SK-N-SH (cell line): ENCODE data around the gene DQX1. TPM values are rescaled to one million over a fixed set of nuclear protein-coding genes. Genes with fewer than 3 reads are reported as not detected.

ENCODE experiments used
- CTCF ChIA-PET: fragments of 300-600, 350-600 bp; formaldehyde crosslinking; extraction: SDS; loops from one replicate; lab custom pipeline; 2021; lab: Yijun Ruan, JAX
- POLR2A ChIA-PET: fragments of 350-600 bp; sonication (Branson Sonifier 250); formaldehyde crosslinking; extraction: SDS; loops from one replicate; lab custom pipeline; 2020; ENCODE audit warnings: antibody characterized with exemption, inconsistent platforms; lab: Yijun Ruan, JAX
- DNase-seq: peaks from one replicate; pipeline ENCODE4 v3.0.0; 2012
- H2AFZ ChIP-seq: fragments of 200-600 bp; sonication (generic); 2 replicates; pipeline ENCODE4 v1.8.1; 2016; ENCODE audit warnings: antibody characterized with exemption, mild to moderate bottlenecking, low read depth
- H3F3A ChIP-seq: fragments of 200-600 bp; sonication (generic); replicated peaks from 2 replicates; pipeline ENCODE3; 2016; ENCODE audit warnings: antibody characterized with exemption, mild to moderate bottlenecking; ENCODE audit not compliant: insufficient read depth
- H3K27ac ChIP-seq, 2 experiments: fragments of 200-500 bp in 1 of 2; fragments of 200-600 bp in 1 of 2; sonication (Bioruptor generic) in 1 of 2; sonication (generic), shearing (Covaris generic) in 1 of 2; 2 replicates each; pipeline versions ENCODE4 v1.5.1 to v1.6.1; 2014 to 2016; ENCODE audit warnings: low read depth in 2 of 2, inconsistent platforms in 1 of 2, low read length in 1 of 2, mild to moderate bottlenecking in 1 of 2, mixed read lengths in 1 of 2
- H3K27me3 ChIP-seq: fragments of 200-600 bp; sonication (generic), shearing (Covaris generic); 2 replicates; pipeline ENCODE4 v1.6.1; 2016; ENCODE audit warnings: mixed run types; ENCODE audit not compliant: insufficient read depth
- H3K36me3 ChIP-seq, 2 experiments: fragments of 200-500 bp in 1 of 2; fragments of 200-600 bp in 1 of 2; sonication (Bioruptor generic) in 1 of 2; sonication (generic) in 1 of 2; replicated peaks in 1 of 2; 2 replicates each; pipeline versions ENCODE3 to v1.5.1; 2014 to 2016; ENCODE audit warnings: low read length in 1 of 2, mild to moderate bottlenecking in 1 of 2; ENCODE audit not compliant: insufficient read depth in 2 of 2, control insufficient read depth in 1 of 2
- H3K4me1 ChIP-seq, 2 experiments: fragments of 200-500 bp in 1 of 2; fragments of 200-600 bp in 1 of 2; sonication (Bioruptor generic) in 1 of 2; sonication (generic), shearing (Covaris generic) in 1 of 2; 2 replicates each; pipeline versions ENCODE4 v1.5.1 to v1.6.1; 2014 to 2016; ENCODE audit warnings: low read depth in 1 of 2, low read length in 1 of 2, mixed run types in 1 of 2; ENCODE audit not compliant: insufficient read depth in 2 of 2, control insufficient read depth in 1 of 2
- H3K4me2 ChIP-seq: fragments of 200-600 bp; sonication (generic), shearing (Covaris generic); 2 replicates; pipeline ENCODE4 v1.6.1; 2017; ENCODE audit warnings: mixed run types
- H3K4me3 ChIP-seq, 2 experiments: fragments of 200-500 bp in 1 of 2; fragments of 200-600 bp in 1 of 2; sonication (Bioruptor generic) in 1 of 2; sonication (generic), shearing (Covaris generic) in 1 of 2; 2 replicates each; pipeline versions ENCODE4 v1.5.1 to v1.8.1; 2014 to 2016; ENCODE audit warnings: low read depth in 2 of 2, inconsistent platforms in 1 of 2, low read length in 1 of 2, mild to moderate bottlenecking in 1 of 2, mixed read lengths in 1 of 2, moderate library complexity in 1 of 2
- H3K79me2 ChIP-seq: fragments of 200-600 bp; sonication (generic); 2 replicates; pipeline ENCODE4 v1.8.1; 2017; ENCODE audit warnings: mild to moderate bottlenecking; ENCODE audit not compliant: insufficient read depth
- H3K9ac ChIP-seq: fragments of 200-600 bp; sonication (generic); 2 replicates; pipeline ENCODE4 v1.6.1; 2017; ENCODE audit warnings: mixed run types
- H3K9me2 ChIP-seq: fragments of 200-600 bp; sonication (generic); 2 replicates; pipeline ENCODE4 v1.6.1; 2017; ENCODE audit warnings: mixed run types
- H3K9me3 ChIP-seq: fragments of 200-600 bp; sonication (generic); 2 replicates; pipeline ENCODE4 v1.6.1; 2017; ENCODE audit warnings: mixed run types, mild to moderate bottlenecking, moderate library complexity
- H4K20me1 ChIP-seq: fragments of 200-600 bp; sonication (generic); 2 replicates; pipeline ENCODE4 v1.6.1; 2017; ENCODE audit warnings: mild to moderate bottlenecking, mixed run types; ENCODE audit not compliant: insufficient read depth
- CTCF ChIP-seq: fragments of 200-600 bp; sonication (generic); IDR thresholded peaks from 2 replicates; pipeline ENCODE4 v1.6.1; 2017; ENCODE audit warnings: antibody characterized with exemption, mild to moderate bottlenecking, moderate library complexity
- ELF1 ChIP-seq: IDR thresholded peaks from 2 replicates; pipeline ENCODE4 v1.4.0; 2012
- EZH2phosphoT487 ChIP-seq: fragments of 200-600 bp; sonication (generic); IDR thresholded peaks from 2 replicates; pipeline ENCODE4 v1.6.1; 2017; ENCODE audit warnings: low read depth, mixed run types, mild to moderate bottlenecking, antibody characterized with exemption, moderate library complexity, borderline replicate concordance
- FOSL2 ChIP-seq: IDR thresholded peaks from 2 replicates; pipeline ENCODE4 v1.4.0; 2012; ENCODE audit warnings: low read depth, mild to moderate bottlenecking, moderate library complexity, borderline replicate concordance
- FOXJ3 ChIP-seq: sonication (generic); formaldehyde crosslinking; IDR thresholded peaks from 2 replicates; pipeline ENCODE4 v1.5.1; 2020; ENCODE audit warnings: mild to moderate bottlenecking, missing genetic modification reagents
- GABPA ChIP-seq: IDR thresholded peaks from 2 replicates; pipeline ENCODE4 v1.4.0; 2012; ENCODE audit warnings: low read depth, mild to moderate bottlenecking
- GATA2 ChIP-seq: sonication (generic); formaldehyde crosslinking; IDR thresholded peaks from 2 replicates; pipeline ENCODE4 v1.5.0; 2020; ENCODE audit warnings: mild to moderate bottlenecking, missing genetic modification reagents
- MEF2A ChIP-seq: IDR thresholded peaks from 2 replicates; pipeline ENCODE4 v1.4.0; 2012; ENCODE audit warnings: low read depth, borderline replicate concordance
- NFIC ChIP-seq: IDR thresholded peaks from 2 replicates; pipeline ENCODE4 v1.4.0; 2012; ENCODE audit warnings: borderline replicate concordance
- PBX3 ChIP-seq: IDR thresholded peaks from 2 replicates; pipeline ENCODE4; 2012
- POLR2AphosphoS5 ChIP-seq: IDR thresholded peaks from 2 replicates; pipeline ENCODE4 v1.6.1; 2012; ENCODE audit warnings: low read depth, low read length
- RAD21 ChIP-seq: IDR thresholded peaks from 2 replicates; pipeline ENCODE4 v1.6.1; 2012; ENCODE audit warnings: mild to moderate bottlenecking, low read length
- RCOR1 ChIP-seq: fragments of 150-350 bp; IDR thresholded peaks from 2 replicates; pipeline ENCODE4 v1.6.1; 2017; ENCODE audit warnings: antibody characterized with exemption, low read length
- RFX5 ChIP-seq: IDR thresholded peaks from 2 replicates; pipeline ENCODE4 v1.6.1; 2012; ENCODE audit warnings: mild to moderate bottlenecking, improper control_type of control experiment, low read length
- RXRA ChIP-seq: IDR thresholded peaks from 2 replicates; pipeline ENCODE4 v1.4.0; 2012; ENCODE audit warnings: low read depth, mild to moderate bottlenecking, borderline replicate concordance
- SIN3A ChIP-seq: IDR thresholded peaks from 2 replicates; pipeline ENCODE4 v1.6.1; 2012; ENCODE audit warnings: low read depth, mild to moderate bottlenecking, low read length, moderate library complexity, borderline replicate concordance
- SMC3 ChIP-seq: IDR thresholded peaks from 2 replicates; pipeline ENCODE4 v1.6.1; 2012; ENCODE audit warnings: low read depth, low read length, improper control_type of control experiment
- TAF1 ChIP-seq: IDR thresholded peaks from 2 replicates; pipeline ENCODE4 v1.6.1; 2012; ENCODE audit warnings: low read depth, mild to moderate bottlenecking, low read length, moderate library complexity, borderline replicate concordance
- TCF12 ChIP-seq: IDR thresholded peaks from 2 replicates; pipeline ENCODE4 v1.4.0; 2012
- USF1 ChIP-seq: IDR thresholded peaks from 2 replicates; pipeline ENCODE4 v1.4.0; 2012; ENCODE audit warnings: low read depth, borderline replicate concordance
- YY1 ChIP-seq: IDR thresholded peaks from 2 replicates; pipeline ENCODE4 v1.4.0; 2012; ENCODE audit warnings: low read depth, mild to moderate bottlenecking
- ZBTB33 ChIP-seq: IDR thresholded peaks from 2 replicates; pipeline ENCODE4 v1.4.0; 2012; ENCODE audit warnings: low read depth, borderline replicate concordance
- WGBS: methylation state at CpG from one replicate; pipeline ENCODE4 v1.1.6; 2017; ENCODE audit warnings: low lambda C conversion rate; 5-methylcytosine and 5-hydroxymethylcytosine counted together
- polyA plus RNA-seq, 3 experiments: library from polyadenylated mRNA; depleted of rRNA; stranded (reverse); fragments of >200 nt; gene quantifications; 2 replicates each; pipeline ENCODE4 v1.2.3, GENCODE V29; 2012

DQX1 gene
- polyA plus RNA-seq, 1 of the 3 experiments (the other 2 are of a cell fraction) = 1.6 TPM

GRCh38 chr2:74488643-74489481, 37.2 kb downstream of the DQX1 start:
- Histone ChIP-seq H3K9me3 (no peaks in the 10 kb centered on the region), H3K4me2 (no peak overlapping the region), H3F3A (no peaks in the 10 kb centered on the region), H3K4me1 (peaks cover 0 to 2% of the 10 kb centered on the region in 2 experiments; a peak in 2 of 4 replicates), H3K9me2 (no peaks in the 10 kb centered on the region), H3K4me3 (no peak overlapping the region), H3K27me3 (no peaks in the 10 kb centered on the region), H3K79me2 (peaks cover 28% of the 10 kb centered on the region), H3K9ac (no peak overlapping the region), H2AFZ (no peak overlapping the region), H3K36me3 (peaks cover 6 to 43% of the 10 kb centered on the region in 2 experiments), H3K27ac (no peak overlapping the region), H4K20me1 (no peaks in the 10 kb centered on the region)
- WGBS = 88% methylated on average over 9 of the region's 9 CpGs
- no peak for TF ChIP-seq GABPA
- no peak for TF ChIP-seq FOXJ3 (CRISPR knock-in tag)
- TF ChIP-seq NFIC = no peak
- TF ChIP-seq SIN3A = no peak
- TF ChIP-seq SMC3 = no peak
- no peak for TF ChIP-seq MEF2A
- TF ChIP-seq YY1 = no peak
- no peak for TF ChIP-seq FOSL2
- no peak for TF ChIP-seq RCOR1
- TF ChIP-seq EZH2phosphoT487 = no peak
- TF ChIP-seq RAD21 = no peak
- TF ChIP-seq CTCF = no peak
- no peak for TF ChIP-seq TCF12
- TF ChIP-seq POLR2AphosphoS5 = no peak
- TF ChIP-seq RXRA = no peak
- ChIA-PET POLR2A (interaction anchor here (1.0 kb wide), 1 partner anchor 17 kb away, joined by 3 read pairs; no protein-coding TSS in a partner anchor), CTCF (interaction anchor here (0.6 to 3.0 kb wide), 4 partner anchors 18 to 98 kb away, joined by 3 to 13 read pairs (median 4); partner anchors contain the start of gene PCGF1)
- DNase-seq = no peak

- POLR2A ChIA-PET = no interaction called here
- DNase-seq = no peak
- H3K9me3 ChIP-seq = no peaks in the 10 kb centered on the region
- no peak overlapping the region for H3K9ac ChIP-seq
- CTCF ChIA-PET = interaction anchor here (7.5 kb wide), 1 partner anchor 101 kb away, joined by 116 read pairs; no protein-coding TSS in a partner anchor
- no peak overlapping the region for H3K4me2 ChIP-seq
- no peak overlapping the region for H3K27ac ChIP-seq
- H3K9me2 ChIP-seq = no peaks in the 10 kb centered on the region
- H3K79me2 ChIP-seq = peaks cover 49% of the 10 kb centered on the region
- H3K4me3 ChIP-seq = no peak overlapping the region
- H3K4me1 ChIP-seq = peaks cover 7 to 11% of the 10 kb centered on the region in 2 experiments; a peak in 3 of 4 replicates
- 100% methylated on average over 2 of the region's 2 CpGs for WGBS
- no peak overlapping the region for H2AFZ ChIP-seq
- H3F3A ChIP-seq = no peaks in the 10 kb centered on the region
- no peaks in the 10 kb centered on the region for H4K20me1 ChIP-seq
- H3K36me3 ChIP-seq = peaks cover 6 to 16% of the 10 kb centered on the region in 2 experiments
- no peaks in the 10 kb centered on the region for H3K27me3 ChIP-seq
- TF ChIP-seq RFX5 (no peak), SIN3A (no peak), PBX3 (no peak), ZBTB33 (no peak), RAD21 (no peak), ELF1 (no peak), USF1 (no peak), TAF1 (no peak), GATA2 (CRISPR knock-in tag) (no peak)
Observed at GRCh38 chr2:74486141-74486540, 39.9 kb downstream of the DQX1 start.
